Gastrocnemius medialis (tissue), 4 donors: ENCODE data around the gene PADI4.

Source experiments
- CTCF ChIP-seq, 5 experiments: fragments of 450-650 bp in 3 of 5; fragments of 200-600 bp in 2 of 5; sonication (generic) in 2 of 5; IDR thresholded peaks in 4 of 5; conservative IDR thresholded peaks in 1 of 5; 1 replicate in 4 of 5; 2 replicates in 1 of 5; pipeline ENCODE4 v1.5.1; 2016 to 2019; ENCODE audit warnings: antibody characterized with exemption in 5 of 5, mild to moderate bottlenecking in 3 of 5, moderate library complexity in 3 of 5
- POLR2A ChIP-seq, 2 donors: fragments of 450-650 bp; IDR thresholded peaks; one replicate each; pipeline ENCODE4 v1.6.1; 2017; ENCODE audit warnings: antibody characterized with exemption in 2 of 2, mild to moderate bottlenecking in 2 of 2, moderate library complexity in 2 of 2

- TF ChIP-seq CTCF (IDR thresholded peaks at IDR 0.05 in 4 of 5, conservative IDR thresholded peaks at IDR 0.05 in 1 of 5) (no peak), POLR2A (IDR thresholded peaks at IDR 0.05) (no peak)
These were observed 51.8 kb downstream of the PADI4 start for GRCh38 chr1:17359808-17360207.
